Epithelial cell of esophagus (primary cell): ENCODE results near the gene LEFTY2.
A peak's percentile ranks its signal among the peaks of the same experiment; 100 is the strongest.

ENCODE experiments used
- DNase-seq: peaks from one replicate; pipeline ENCODE4 v3.0.0; 2010; ENCODE audit warnings: low read depth
- H3K4me3 ChIP-seq: 2 replicates; pipeline ENCODE4 v1.5.1; 2011; ENCODE audit warnings: mild to moderate bottlenecking, low read length, control low read depth
- CTCF ChIP-seq: IDR thresholded peaks from 2 replicates; pipeline ENCODE4 v1.5.1; 2011; ENCODE audit warnings: low read depth, mild to moderate bottlenecking, low read length, control low read depth, inconsistent platforms; ENCODE audit not compliant: insufficient read depth; ENCODE audit errors: missing control alignments

The LEFTY2 gene

GRCh38 chr1:225949041-225949440, 8.0 kb upstream of the LEFTY2 start:
- no peak for DNase-seq
- no peak overlapping the region for H3K4me3 ChIP-seq
- no peak for TF ChIP-seq CTCF

- no peak for TF ChIP-seq CTCF
- no peak overlapping the region for H3K4me3 ChIP-seq
- no peak for DNase-seq
Measured at GRCh38 chr1:225946803-225947202, 5.8 kb upstream of the LEFTY2 start.

- H3K4me3 ChIP-seq: no peak overlapping the region
- TF ChIP-seq CTCF: no peak
- DNase-seq: no peak
Measured at GRCh38 chr1:225946082-225946620, 5.1 kb upstream of the LEFTY2 start.

GRCh38 chr1:225945564-225945963, 4.5 kb upstream of the LEFTY2 start:
- no peak for DNase-seq
- TF ChIP-seq CTCF: no peak
- H3K4me3 ChIP-seq: no peak overlapping the region

GRCh38 chr1:225944951-225945350, 3.9 kb upstream of the LEFTY2 start:
- no peak overlapping the region for H3K4me3 ChIP-seq
- no peak for TF ChIP-seq CTCF
- DNase-seq: no peak

- TF ChIP-seq CTCF: no peak
- peak; percentile 17 for DNase-seq
- H3K4me3 ChIP-seq: no peak overlapping the region
Measured at GRCh38 chr1:225944387-225944786, 3.4 kb upstream of the LEFTY2 start.

- TF ChIP-seq CTCF: no peak
- DNase-seq: no peak
- no peak overlapping the region for H3K4me3 ChIP-seq
Measured at GRCh38 chr1:225943582-225943981, 2.6 kb upstream of the LEFTY2 start.
